HG03521 (cell line): Measurements from ENCODE around the gene SMPDL3A.

Source experiments
- ATAC-seq: cut with Tn5 transposase; IDR thresholded peaks from one replicate; pipeline ENCODE4 v1.9.1; 2021; ENCODE audit warnings: mild to moderate bottlenecking, moderate library complexity; ENCODE audit not compliant: unreplicated experiment

Gene SMPDL3A

GRCh38 chr6:122800906-122801305, 11.8 kb downstream of the SMPDL3A start:
- ATAC-seq: no peak

- no peak for ATAC-seq
Measured at GRCh38 chr6:122801397-122801796, 12.3 kb downstream of the SMPDL3A start.

- no peak for ATAC-seq
Measured at GRCh38 chr6:122803171-122803661, 14.2 kb downstream of the SMPDL3A start.

- ATAC-seq: no peak
Measured at GRCh38 chr6:122804962-122805485, 16.0 kb downstream of the SMPDL3A start.

DNA sequence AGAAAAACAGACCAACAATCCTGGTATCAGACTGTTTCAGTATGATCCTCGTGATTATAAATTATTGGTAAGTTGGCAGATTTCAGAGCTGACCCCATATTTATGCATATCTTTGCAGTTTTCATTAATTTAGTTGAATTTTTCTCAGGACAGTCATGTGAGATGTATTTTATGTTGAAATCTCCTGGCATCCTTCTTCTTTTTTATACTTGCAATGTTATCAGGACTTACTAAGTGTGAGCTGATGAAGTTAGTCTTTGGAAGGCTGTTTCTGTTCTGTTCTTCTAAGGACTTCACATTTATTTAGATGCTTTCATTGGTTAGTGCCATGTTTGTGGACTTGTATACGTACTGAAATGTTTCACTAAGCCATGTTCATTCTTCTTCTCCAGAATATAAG, 17.2 kb downstream of the SMPDL3A start:
- ATAC-seq: no peak

- no peak for ATAC-seq
Measured at GRCh38 chr6:122808121-122808885, 19.2 kb downstream of the SMPDL3A start.

- no peak for ATAC-seq
Measured at GRCh38 chr6:122809001-122809400, 19.9 kb downstream of the SMPDL3A start.

DNA sequence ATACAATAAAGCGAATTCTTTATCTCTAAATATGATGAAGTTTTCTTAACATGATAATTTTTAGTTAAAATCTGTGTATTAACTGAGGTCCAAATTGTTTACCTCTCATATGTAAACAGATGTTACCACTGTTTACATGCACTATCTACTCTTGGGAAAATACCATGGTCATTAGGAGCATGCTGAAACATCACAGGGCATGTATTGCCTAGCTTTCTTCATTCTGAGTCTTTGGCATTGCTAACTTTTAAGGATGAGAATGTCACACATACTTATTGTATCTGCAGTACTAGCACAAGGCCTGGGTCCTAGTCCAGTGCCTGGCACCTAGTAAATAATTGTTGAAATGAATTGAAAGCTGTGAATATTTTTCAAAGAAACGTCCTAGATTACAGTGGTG, 20.6 kb downstream of the SMPDL3A start:
- ATAC-seq: no peak

DNA sequence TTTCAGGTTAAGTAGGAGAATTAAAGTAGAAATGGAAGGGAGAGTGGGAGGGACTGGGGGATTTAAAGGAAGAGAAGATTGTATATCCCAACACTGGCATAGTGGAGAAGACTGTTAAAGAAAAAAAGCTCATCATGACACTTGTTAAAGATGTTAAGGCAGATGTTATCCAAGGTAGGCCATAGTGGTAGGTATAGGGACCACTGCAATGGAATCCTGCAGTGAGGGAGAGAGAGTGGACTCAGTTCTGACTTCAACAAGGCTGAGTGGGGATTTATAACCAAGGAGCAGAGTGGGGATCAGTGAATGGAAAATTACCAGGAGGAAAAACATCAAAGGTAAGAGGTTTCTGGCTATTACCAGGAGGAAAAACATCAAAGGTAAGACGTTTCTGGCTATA, 21.1 kb downstream of the SMPDL3A start:
- no peak for ATAC-seq

- ATAC-seq: no peak
Measured at GRCh38 chr6:122817358-122817757, 28.3 kb downstream of the SMPDL3A start.

GRCh38 chr6:122817766-122818165, 28.7 kb downstream of the SMPDL3A start:
- no peak for ATAC-seq

DNA sequence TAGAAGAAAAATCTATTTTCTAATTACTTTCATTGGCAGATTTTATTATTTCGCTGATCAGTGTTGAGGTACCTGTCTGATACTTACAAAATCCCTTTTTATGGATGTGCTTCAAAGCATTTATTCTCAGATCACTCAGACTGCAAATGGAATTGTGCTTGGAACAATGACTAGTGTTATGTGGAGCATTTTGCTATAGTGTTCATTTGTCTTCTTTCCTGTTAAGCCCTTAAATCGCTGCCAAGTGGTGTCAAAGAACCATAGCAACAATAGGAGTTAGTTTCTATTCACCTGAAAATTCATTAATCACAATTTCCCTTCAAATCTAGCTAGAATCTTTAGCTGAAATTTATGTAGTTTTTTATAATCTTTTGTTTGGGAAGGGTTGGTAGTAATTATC, 29.8 kb downstream of the SMPDL3A start:
- no peak for ATAC-seq

DNA sequence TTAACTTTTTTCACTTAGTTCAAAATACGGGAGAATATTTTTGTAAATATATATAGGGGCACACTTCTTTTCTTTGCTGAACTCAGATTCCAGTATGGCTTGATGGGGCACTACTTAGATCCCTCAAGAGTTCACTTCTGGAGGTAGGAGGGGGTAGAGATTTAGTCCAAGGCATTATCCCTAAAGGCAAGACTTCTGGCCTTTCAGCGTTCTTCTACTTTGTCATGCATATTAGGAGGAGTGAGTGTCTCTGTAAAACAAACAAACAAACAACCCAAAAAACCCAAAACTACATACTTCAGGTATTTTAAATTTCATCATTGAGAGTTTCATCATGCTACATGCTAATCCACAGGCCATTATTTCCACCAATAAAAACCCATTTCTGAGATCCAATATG, 32.0 kb downstream of the SMPDL3A start:
- no peak for ATAC-seq

DNA sequence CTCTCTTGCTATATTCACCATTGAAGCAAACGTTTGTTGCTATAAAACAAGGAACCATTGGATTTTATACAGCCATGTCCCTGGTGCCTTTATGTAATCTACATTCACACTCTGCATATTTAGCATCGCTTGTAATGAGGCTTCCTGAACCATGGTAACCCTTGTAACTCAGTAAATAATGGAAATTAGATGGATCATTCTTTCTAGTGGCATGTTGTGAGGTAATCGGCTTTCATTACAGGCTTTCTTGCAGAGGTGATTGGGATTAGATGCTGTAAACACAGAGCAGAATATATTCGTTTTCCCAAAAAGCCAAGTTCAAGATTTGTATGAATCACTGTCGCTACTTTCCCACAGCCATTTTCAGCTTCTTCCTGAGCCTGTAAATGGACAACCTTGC, 36.1 kb downstream of the SMPDL3A start:
- ATAC-seq: no peak

GRCh38 chr6:122829456-122829855, 40.4 kb downstream of the SMPDL3A start:
- no peak for ATAC-seq

DNA sequence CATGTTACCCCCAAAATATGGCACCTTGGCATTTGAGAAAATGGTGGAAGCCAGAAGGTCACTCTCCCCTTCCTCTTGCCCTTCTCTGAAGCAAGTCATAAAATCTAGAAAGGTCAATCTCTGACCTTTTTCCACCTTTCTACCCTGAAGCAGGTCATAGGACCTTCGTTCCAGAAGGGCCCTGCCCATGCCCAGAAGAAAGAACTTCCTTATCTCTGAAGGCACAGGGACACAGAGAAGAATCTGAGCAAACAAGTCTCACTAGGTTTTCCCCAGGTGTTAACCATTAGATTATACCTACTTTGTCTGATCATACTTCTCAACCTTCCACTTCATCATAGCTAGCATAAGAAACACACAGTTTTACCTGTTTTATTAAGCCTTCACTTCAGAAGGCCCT, 42.5 kb downstream of the SMPDL3A start:
- no peak for ATAC-seq

- ATAC-seq: no peak
Measured at GRCh38 chr6:122832459-122832858, 43.4 kb downstream of the SMPDL3A start.

GRCh38 chr6:122833021-122833491, 44.0 kb downstream of the SMPDL3A start:
- ATAC-seq: no peak

GRCh38 chr6:122838060-122838780, 49.2 kb downstream of the SMPDL3A start:
- no peak for ATAC-seq

DNA sequence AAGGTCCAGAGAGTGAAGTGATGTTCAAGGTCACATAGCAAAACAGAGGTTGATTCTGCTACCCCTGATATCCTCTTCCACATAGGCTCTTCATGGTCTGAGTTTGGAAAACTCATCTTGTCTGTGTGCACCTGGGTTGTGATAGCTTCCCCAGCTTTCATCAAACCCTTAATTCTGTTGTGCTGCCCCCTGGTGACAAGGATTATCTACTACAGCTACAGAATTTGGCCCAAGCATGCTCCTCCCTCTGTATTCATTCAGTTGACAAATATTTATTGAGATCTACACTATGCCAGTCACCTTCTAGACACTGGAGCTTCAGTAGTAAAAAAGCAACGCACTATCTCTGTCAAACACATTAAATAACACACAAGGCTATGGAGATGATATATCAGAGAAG, 50.4 kb downstream of the SMPDL3A start:
- peak; percentile 79 for ATAC-seq

DNA sequence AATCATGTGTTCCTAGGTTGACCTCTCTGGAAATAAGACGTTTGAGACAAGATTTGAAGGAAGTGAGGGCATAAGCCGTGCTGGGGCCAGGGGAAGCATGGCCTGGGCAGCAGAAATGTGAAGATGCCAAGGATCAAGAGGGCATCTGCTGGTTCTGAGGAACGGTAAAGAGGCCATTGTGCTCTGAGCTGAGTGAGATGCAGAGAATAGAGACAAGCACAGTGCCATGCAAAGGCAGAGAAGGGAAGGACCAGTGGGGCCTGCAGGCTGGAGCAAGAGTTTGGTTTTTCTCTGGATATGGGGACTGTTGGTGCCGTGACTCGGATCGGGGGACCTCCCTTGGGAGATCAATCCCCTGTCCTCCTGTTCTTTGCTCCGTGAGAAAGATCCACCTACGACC, 50.8 kb downstream of the SMPDL3A start:
- ATAC-seq: no peak

GRCh38 chr6:122845464-122845863, 56.4 kb downstream of the SMPDL3A start:
- no peak for ATAC-seq
